ENCODE data around the gene CERS5.

CERS5 gene

GRCh38 chr12:50079771-50080170 is 87.4 kb downstream of the CERS5 start:
- Histone ChIP-seq H3K4me3 (ENCODE audit: low read depth, low read length) (no peak overlapping the region), H3K27me3 (ENCODE audit: control insufficient read depth, insufficient read depth, low read length) (no peaks in the 10 kb centered on the region), H3K4me1 (peaks cover 6% of the 10 kb centered on the region), H2AFZ (no peak overlapping the region), H3K9me3 (ENCODE audit: control insufficient read depth, low read length) (no peaks in the 10 kb centered on the region), H3K36me3 (ENCODE audit: control insufficient read depth, insufficient read depth, low read length) (no peaks in the 10 kb centered on the region), H3K4me2 (ENCODE audit: low read length) (no peak overlapping the region), H3K79me2 (no peaks in the 10 kb centered on the region), H3K27ac (no peak overlapping the region), H3K9ac (no peak overlapping the region)
- TF ChIP-seq CTCF (IDR thresholded peaks at IDR 0.05): no peak
